Prostate gland (tissue), 2 donors: ENCODE data around the gene FHDC1.

Experiments used
- POLR2A ChIP-seq: fragments of 450-650 bp; IDR thresholded peaks from one replicate; pipeline ENCODE4 v1.6.1; 2016; ENCODE audit warnings: antibody characterized with exemption, mild to moderate bottlenecking
- POLR2AphosphoS5 ChIP-seq: sonication (generic); formaldehyde crosslinking; IDR thresholded peaks from one replicate; pipeline ENCODE4 v1.6.1; 2017; ENCODE audit warnings: antibody characterized with exemption
- TF ChIP-seq, protein P1 (sequence below), 4 experiments: fragments of 200-600 bp in 2 of 4; fragments of 450-650 bp in 2 of 4; sonication (generic) in 2 of 4; IDR thresholded peaks; 1 replicate in 3 of 4; 2 replicates in 1 of 4; pipeline ENCODE4 v1.5.1; 2016 to 2019; ENCODE audit warnings: antibody characterized with exemption in 4 of 4, mild to moderate bottlenecking in 2 of 4, moderate library complexity in 2 of 4

DNA sequence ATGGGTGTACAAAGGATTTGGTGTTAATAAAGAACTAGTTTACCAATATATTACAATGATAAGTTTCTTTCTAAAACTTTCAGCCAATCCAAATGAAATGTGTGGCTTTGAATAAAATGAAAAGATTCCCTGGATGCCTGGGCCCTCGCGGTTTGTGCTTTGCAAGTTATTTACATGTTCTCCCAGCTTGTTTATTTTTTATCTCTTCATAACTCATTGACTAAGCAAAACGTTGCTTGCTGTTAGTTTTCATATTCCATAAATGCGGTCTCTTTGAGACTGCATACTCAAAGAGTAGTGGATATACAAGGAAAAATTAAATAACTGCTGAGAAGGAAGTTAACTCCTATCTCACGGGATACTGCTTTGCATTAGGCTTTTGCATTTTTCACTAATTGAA, 26.0 kb downstream of the FHDC1 start:
- TF ChIP-seq, protein P1, sequence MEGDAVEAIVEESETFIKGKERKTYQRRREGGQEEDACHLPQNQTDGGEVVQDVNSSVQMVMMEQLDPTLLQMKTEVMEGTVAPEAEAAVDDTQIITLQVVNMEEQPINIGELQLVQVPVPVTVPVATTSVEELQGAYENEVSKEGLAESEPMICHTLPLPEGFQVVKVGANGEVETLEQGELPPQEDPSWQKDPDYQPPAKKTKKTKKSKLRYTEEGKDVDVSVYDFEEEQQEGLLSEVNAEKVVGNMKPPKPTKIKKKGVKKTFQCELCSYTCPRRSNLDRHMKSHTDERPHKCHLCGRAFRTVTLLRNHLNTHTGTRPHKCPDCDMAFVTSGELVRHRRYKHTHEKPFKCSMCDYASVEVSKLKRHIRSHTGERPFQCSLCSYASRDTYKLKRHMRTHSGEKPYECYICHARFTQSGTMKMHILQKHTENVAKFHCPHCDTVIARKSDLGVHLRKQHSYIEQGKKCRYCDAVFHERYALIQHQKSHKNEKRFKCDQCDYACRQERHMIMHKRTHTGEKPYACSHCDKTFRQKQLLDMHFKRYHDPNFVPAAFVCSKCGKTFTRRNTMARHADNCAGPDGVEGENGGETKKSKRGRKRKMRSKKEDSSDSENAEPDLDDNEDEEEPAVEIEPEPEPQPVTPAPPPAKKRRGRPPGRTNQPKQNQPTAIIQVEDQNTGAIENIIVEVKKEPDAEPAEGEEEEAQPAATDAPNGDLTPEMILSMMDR (IDR thresholded peaks at IDR 0.05) = no peak
- no peak for TF ChIP-seq POLR2A
- no peak for TF ChIP-seq POLR2AphosphoS5
